ENCODE results near the gene LIME1.

Gene LIME1

GRCh38 chr20:63751471-63752271 is 15.2 kb downstream of the LIME1 start:
- TF ChIP-seq, protein P1, sequence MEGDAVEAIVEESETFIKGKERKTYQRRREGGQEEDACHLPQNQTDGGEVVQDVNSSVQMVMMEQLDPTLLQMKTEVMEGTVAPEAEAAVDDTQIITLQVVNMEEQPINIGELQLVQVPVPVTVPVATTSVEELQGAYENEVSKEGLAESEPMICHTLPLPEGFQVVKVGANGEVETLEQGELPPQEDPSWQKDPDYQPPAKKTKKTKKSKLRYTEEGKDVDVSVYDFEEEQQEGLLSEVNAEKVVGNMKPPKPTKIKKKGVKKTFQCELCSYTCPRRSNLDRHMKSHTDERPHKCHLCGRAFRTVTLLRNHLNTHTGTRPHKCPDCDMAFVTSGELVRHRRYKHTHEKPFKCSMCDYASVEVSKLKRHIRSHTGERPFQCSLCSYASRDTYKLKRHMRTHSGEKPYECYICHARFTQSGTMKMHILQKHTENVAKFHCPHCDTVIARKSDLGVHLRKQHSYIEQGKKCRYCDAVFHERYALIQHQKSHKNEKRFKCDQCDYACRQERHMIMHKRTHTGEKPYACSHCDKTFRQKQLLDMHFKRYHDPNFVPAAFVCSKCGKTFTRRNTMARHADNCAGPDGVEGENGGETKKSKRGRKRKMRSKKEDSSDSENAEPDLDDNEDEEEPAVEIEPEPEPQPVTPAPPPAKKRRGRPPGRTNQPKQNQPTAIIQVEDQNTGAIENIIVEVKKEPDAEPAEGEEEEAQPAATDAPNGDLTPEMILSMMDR (IDR thresholded peaks at IDR 0.05; ENCODE audit: insufficient read depth, low read length, missing control alignments) = no peak
- no peak for DNase-seq (ENCODE audit: low read depth, low spot score)
- ChIA-PET CTCF (interaction anchor here (1.5 kb wide), 1 partner anchor 35 kb away, joined by 7 read pairs; no protein-coding TSS in a partner anchor), POLR2A (no interaction called here)
- H3K4me3 ChIP-seq (ENCODE audit: low read depth, low read length) = no peak overlapping the region

DNA sequence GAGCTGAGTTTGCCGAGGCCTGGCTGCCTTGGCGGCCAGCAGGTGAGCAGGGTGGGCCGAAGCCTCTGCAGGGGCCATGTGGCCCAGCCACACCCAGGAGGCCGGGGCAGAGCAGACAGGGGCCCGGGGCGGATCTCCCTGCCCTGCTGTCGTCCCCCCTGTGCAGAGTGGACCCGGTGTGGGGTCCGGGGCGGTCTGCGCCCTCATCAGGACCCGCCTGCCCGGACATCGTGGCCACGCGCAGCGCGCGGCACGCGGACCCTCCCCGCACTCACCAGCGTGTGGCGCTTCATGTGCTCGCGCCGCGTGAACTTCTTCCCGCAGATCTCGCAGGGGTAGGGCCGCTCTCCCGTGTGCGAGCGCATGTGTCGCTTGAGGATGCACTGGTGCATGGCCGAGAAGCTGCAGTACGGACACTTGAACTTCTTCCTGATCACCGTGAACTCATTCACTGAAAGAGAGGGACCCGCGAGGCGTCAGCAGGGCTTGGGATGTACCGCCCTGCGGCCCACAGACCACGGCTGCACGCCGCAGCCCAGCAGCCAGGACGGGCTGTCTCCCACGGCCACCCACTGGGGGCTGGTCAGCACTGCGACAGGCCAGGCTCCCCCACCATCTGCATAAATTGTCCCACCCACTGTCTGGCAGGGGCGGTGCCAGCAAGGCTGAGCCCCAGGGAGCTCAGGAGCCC is 16.1 kb downstream of the LIME1 start:
- ChIA-PET POLR2A (no interaction called here), CTCF (interaction anchor here (1.5 to 1.7 kb wide), 2 partner anchors 11 to 34 kb away, joined by 5 to 7 read pairs; no protein-coding TSS in a partner anchor)
- TF ChIP-seq, protein P1 (IDR thresholded peaks at IDR 0.05; ENCODE audit: insufficient read depth, low read length, missing control alignments) = no peak
- DNase-seq (ENCODE audit: low read depth, low spot score) = no peak
- H3K4me3 ChIP-seq (ENCODE audit: low read depth, low read length) = no peak overlapping the region

DNA sequence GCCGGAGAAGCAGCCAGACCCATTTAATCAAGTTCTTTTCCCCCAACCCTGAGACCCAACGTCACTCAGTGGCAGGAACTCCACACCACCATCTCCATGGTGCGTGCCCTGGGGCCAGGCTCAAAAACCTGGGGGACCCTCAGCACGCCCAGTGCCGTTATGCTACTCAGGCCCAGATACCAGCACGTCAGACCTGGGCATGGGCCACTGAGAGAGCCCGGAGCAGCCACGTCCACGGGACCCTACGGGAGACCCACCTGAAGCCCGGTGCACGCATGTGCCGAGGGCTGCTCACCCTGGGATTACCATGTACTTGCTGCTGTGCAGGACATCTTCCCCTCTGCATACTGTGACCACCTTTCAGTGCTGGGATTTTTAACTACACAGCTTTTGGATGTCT is 16.9 kb downstream of the LIME1 start:
- POLR2A ChIA-PET = no interaction called here
- H3K4me3 ChIP-seq (ENCODE audit: low read depth, low read length) = no peak overlapping the region
- CTCF ChIA-PET = interaction anchor here (1.3 to 1.7 kb wide), 2 partner anchors 12 to 23 kb away, joined by 4 to 5 read pairs; no protein-coding TSS in a partner anchor
- no peak for DNase-seq (ENCODE audit: low read depth, low spot score)
- TF ChIP-seq, protein P1 (IDR thresholded peaks at IDR 0.05; ENCODE audit: insufficient read depth, low read length, missing control alignments) = no peak

DNA sequence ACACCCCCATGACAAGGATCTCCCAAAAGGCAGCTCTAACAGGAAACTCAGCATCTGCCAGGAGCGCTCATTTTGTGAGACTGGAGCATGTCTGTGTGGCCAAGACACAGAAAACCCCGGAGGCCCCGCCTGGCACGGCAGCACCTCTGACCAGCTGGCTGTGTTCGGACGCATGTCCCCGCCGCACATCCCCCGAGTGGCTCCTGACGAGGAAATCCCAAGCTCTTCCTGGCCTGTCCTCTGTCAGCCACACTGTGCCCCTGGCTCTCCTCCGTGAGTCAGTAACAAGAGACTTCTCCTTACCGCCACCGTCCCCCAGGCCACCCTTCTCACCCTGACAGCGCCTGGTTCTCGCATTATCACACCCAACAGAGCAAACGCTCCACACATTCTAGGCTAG is 17.5 kb downstream of the LIME1 start:
- POLR2A ChIA-PET = no interaction called here
- no peak overlapping the region for H3K4me3 ChIP-seq (ENCODE audit: low read depth, low read length)

DNA sequence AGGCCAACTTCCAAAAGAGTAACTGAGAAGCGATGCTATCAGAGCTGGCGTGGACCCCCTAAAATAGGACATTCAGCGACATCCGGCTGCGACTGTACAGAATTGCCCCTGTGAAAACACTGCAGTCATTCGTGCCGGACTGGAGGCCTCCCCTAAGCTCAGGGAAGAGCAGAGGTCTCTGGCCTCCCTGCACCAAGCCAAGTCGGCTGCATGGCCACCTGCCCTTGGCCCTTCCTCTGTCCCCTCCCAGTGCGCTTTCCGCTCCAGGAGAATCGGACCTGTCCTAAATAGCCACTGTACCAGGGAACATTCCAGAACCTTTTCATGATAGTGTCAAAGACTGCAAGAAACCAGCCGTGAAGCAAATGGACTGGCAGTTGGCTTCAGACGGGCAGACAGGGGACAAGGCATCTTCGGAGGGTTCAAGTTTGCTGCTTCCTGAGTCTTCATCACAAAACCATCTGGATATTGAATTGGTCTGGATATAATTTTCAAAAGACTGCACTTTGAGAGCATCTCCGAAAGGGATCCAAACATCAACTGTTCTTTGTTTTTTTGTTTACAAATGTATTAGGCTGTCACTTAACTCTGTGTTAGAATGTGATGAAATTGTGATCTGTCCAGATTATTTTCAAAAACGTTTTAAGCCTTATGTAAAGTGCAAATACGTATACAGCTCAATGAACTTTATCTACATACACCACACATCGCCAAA is 19.6 kb downstream of the LIME1 start:
- ChIA-PET CTCF (interaction anchor here (1.4 to 1.9 kb wide), 3 partner anchors 16 to 20 kb away, joined by 3 to 8 read pairs (median 7); no protein-coding TSS in a partner anchor), POLR2A (no interaction called here)
- no peak for DNase-seq (ENCODE audit: low read depth, low spot score)
- TF ChIP-seq, protein P1 (IDR thresholded peaks at IDR 0.05; ENCODE audit: insufficient read depth, low read length, missing control alignments) = no peak
- H3K4me3 ChIP-seq (ENCODE audit: low read depth, low read length) = no peak overlapping the region

More for the DNA sequence above, 17.5 kb downstream of the LIME1 start:
- CTCF ChIA-PET = interaction anchor here (1.3 to 1.7 kb wide), 2 partner anchors 13 to 22 kb away, joined by 4 to 5 read pairs; no protein-coding TSS in a partner anchor
- no peak for DNase-seq (ENCODE audit: low read depth, low spot score)
- TF ChIP-seq, protein P1 (IDR thresholded peaks at IDR 0.05; ENCODE audit: insufficient read depth, low read length, missing control alignments) = no peak

Data from AG04449 (cell line).